ENCODE results near the gene ANO9. TPM values are rescaled to one million over a fixed set of nuclear protein-coding genes. Genes with fewer than 3 reads are reported as not detected.
"Not testable (repeated sequence)": the region's sequence is repeated elsewhere in the genome, so short reads cannot be mapped to it uniquely, and the experiment has no call there.

Gene ANO9
- total RNA-seq, 1 donor, result not detected

DNA sequence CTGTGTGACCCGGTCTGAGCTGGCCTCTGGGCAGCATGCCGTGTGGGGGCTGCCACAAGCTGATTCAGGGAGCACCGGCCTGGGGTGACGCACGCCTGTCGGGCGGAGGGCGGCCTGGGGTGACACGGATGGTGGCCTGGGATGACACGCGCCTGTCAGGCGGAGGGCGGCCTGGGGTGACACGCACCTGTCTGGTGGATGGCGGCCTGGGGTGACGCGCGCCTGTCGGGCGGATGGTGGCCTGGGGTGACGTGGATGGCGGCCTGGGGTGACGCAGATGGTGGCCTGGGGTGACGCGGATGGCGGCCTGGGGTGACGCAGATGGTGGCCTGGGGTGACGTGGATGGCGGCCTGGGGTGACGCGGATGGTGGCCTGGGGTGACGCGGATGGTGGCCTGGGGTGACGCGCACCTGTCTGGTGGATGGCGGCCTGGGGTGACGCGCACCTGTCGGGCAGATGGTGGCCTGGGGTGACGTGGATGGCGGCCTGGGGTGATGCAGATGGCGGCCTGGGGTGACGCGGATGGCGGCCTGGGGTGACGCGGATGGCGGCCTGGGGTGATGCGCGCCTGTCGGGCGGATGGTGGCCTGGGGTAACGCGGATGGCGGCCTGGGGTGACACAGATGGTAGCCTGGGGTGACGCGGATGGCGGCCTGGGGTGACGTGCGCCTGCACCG, 29.8 kb upstream of the ANO9 start:
- DNase-seq (ENCODE audit: insufficient read length, low spot score, missing footprints), result no peak
- no peak overlapping the region for H3K4me3 ChIP-seq (ENCODE audit: insufficient read depth, low read length)
- TF ChIP-seq, protein P1, sequence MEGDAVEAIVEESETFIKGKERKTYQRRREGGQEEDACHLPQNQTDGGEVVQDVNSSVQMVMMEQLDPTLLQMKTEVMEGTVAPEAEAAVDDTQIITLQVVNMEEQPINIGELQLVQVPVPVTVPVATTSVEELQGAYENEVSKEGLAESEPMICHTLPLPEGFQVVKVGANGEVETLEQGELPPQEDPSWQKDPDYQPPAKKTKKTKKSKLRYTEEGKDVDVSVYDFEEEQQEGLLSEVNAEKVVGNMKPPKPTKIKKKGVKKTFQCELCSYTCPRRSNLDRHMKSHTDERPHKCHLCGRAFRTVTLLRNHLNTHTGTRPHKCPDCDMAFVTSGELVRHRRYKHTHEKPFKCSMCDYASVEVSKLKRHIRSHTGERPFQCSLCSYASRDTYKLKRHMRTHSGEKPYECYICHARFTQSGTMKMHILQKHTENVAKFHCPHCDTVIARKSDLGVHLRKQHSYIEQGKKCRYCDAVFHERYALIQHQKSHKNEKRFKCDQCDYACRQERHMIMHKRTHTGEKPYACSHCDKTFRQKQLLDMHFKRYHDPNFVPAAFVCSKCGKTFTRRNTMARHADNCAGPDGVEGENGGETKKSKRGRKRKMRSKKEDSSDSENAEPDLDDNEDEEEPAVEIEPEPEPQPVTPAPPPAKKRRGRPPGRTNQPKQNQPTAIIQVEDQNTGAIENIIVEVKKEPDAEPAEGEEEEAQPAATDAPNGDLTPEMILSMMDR (IDR thresholded peaks at IDR 0.05; ENCODE audit: extremely low read depth, low read depth, low read length), result no peak
- no peaks in the 10 kb centered on the region for H4K20me1 ChIP-seq (ENCODE audit: insufficient read depth, low read length)
- H2AFZ ChIP-seq (ENCODE audit: low read length), result no peak overlapping the region
- no peak overlapping the region for H3K27ac ChIP-seq (ENCODE audit: low read depth, low read length)
- peaks cover 41% of the 10 kb centered on the region for H3K79me2 ChIP-seq (ENCODE audit: insufficient read depth, low read length)
- H3K9me3 ChIP-seq (ENCODE audit: low read depth, low read length), result no peaks in the 10 kb centered on the region
- no peak overlapping the region for H3K4me2 ChIP-seq (ENCODE audit: insufficient read depth, low read length)
- no peaks in the 10 kb centered on the region for H3K36me3 ChIP-seq (ENCODE audit: insufficient read depth, low read length)
- H3K4me1 ChIP-seq (ENCODE audit: insufficient read depth, low read length), result peaks cover 10% of the 10 kb centered on the region
- no peaks in the 10 kb centered on the region for H3K27me3 ChIP-seq (ENCODE audit: insufficient read depth, low read length)

DNA sequence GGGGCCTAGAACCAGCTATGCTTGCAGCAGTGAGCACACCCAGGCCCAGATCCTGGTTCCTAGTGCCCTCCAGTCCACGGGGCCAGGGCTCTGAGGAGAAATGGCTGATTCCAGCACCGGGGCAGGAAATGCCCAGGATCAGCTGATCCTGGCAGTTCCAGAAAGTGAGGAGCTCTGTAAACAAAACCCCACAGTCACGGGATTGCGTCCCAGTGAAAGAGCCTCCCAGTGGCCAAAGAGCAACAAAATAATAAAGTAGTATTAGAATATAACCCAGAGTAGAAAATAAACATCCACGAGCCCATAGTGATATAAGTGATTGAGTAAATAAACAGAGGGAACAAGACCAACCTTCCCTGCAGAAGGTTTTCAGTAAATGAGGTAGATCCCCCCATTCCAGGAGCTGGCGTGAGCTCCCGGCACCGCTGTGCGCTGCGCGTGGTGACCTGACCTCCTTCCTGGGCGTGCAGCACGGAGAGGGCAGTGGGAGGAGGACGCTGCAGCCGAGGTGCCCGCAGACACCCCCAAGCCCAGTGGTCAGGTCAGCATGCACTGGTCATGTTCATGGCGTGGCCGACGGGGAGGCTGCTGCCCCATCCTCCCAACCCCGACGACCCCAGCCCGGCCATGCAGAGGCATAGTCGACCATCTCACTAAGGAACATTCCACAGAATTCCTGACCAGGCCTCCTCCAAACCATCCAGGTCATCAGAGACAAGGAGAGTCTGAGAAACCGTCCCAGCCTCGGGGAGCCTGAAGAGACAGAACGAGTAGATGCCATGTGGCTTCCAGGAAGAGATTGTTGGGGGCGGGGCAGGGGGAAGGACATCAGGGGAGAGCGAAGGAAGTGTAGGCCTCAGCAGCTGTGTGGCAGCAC, 28.1 kb upstream of the ANO9 start:
- H3K79me2 ChIP-seq (ENCODE audit: insufficient read depth, low read length), result peaks cover 28% of the 10 kb centered on the region
- peak; percentile 99 for DNase-seq (ENCODE audit: insufficient read length, low spot score, missing footprints)
- no peaks in the 10 kb centered on the region for H3K27me3 ChIP-seq (ENCODE audit: insufficient read depth, low read length)
- peak overlapping the region; percentile 66 for H3K4me3 ChIP-seq (ENCODE audit: insufficient read depth, low read length)
- TF ChIP-seq, protein P1 (IDR thresholded peaks at IDR 0.05; ENCODE audit: extremely low read depth, low read depth, low read length), result peak; percentile 42
- H3K27ac ChIP-seq (ENCODE audit: low read depth, low read length), result peak overlapping the region; percentile 77
- H3K36me3 ChIP-seq (ENCODE audit: insufficient read depth, low read length), result peaks cover 2% of the 10 kb centered on the region
- H4K20me1 ChIP-seq (ENCODE audit: insufficient read depth, low read length), result no peaks in the 10 kb centered on the region
- H3K9me3 ChIP-seq (ENCODE audit: low read depth, low read length), result no peaks in the 10 kb centered on the region
- peak overlapping the region; percentile 90 for H2AFZ ChIP-seq (ENCODE audit: low read length)
- peaks cover 10% of the 10 kb centered on the region for H3K4me1 ChIP-seq (ENCODE audit: insufficient read depth, low read length)
- H3K4me2 ChIP-seq (ENCODE audit: insufficient read depth, low read length), result peak overlapping the region; percentile 81

DNA sequence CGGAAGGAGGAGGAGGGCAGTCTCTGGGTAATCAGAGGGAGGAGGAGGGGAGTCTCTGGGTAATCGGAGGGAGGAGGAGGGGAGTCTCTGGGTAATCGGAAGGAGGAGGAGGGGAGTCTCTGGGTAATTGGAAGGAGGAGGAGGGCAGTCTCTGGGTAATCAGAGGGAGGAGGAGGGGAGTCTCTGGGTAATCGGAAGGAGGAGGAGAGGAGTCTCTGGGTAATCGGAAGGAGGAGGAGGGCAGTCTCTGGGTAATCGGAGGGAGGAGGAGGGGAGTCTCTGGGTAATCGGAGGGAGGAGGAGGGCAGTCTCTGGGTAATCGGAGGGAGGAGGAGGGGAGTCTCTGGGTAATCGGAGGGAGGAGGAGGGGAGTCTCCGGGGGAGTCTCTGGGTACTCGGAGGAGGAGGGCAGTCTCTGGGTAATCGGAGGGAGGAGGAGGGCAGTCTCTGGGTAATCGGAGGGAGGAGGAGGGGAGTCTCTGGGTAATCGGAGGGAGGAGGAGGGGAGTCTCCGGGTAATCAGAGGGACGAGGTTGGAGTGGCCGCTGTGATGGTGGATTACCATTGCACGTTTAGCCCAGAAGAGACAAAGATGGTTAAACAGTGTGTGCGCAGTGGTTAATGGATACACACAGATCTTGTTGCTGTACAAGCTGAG, 27.3 kb upstream of the ANO9 start:
- not testable (repeated sequence) for H3K27me3 ChIP-seq (ENCODE audit: insufficient read depth, low read length); H3K36me3 ChIP-seq (ENCODE audit: insufficient read depth, low read length); H4K20me1 ChIP-seq (ENCODE audit: insufficient read depth, low read length); DNase-seq (ENCODE audit: insufficient read length, low spot score, missing footprints); H3K9me3 ChIP-seq (ENCODE audit: low read depth, low read length)
- peak overlapping the region; percentile 66 for H3K4me3 ChIP-seq (ENCODE audit: insufficient read depth, low read length)
- H3K4me2 ChIP-seq (ENCODE audit: insufficient read depth, low read length), result peak overlapping the region; percentile 81
- peak overlapping the region; percentile 90 for H2AFZ ChIP-seq (ENCODE audit: low read length)
- peak overlapping the region; percentile 77 for H3K27ac ChIP-seq (ENCODE audit: low read depth, low read length)
- H3K4me1 ChIP-seq (ENCODE audit: insufficient read depth, low read length), result peaks cover 10% of the 10 kb centered on the region
- peaks cover 26% of the 10 kb centered on the region for H3K79me2 ChIP-seq (ENCODE audit: insufficient read depth, low read length)

DNA sequence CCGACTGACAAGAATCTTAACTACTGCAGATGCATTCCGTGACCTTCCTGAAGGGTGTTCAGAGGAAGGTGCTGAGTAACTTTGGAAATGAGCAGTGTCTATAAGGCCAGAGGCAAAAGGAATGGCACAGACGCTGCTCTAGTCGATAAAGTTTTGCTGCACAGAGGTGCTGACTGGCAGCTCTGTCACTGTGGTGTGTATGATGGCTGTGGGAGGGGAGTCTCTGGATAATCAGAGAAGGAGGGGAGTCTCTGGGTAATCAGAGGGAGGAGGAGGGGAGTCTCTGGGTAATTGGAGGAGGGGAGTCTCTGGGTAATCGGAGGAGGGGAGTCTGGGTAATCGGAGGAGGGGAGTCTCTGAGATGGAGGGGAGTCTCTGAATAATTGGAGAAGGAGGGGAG, 26.7 kb upstream of the ANO9 start:
- H3K27me3 ChIP-seq (ENCODE audit: insufficient read depth, low read length), result no peaks in the 10 kb centered on the region
- DNase-seq (ENCODE audit: insufficient read length, low spot score, missing footprints), result peak; percentile 73
- H3K36me3 ChIP-seq (ENCODE audit: insufficient read depth, low read length), result peaks cover 3% of the 10 kb centered on the region
- peaks cover 10% of the 10 kb centered on the region for H3K4me1 ChIP-seq (ENCODE audit: insufficient read depth, low read length)
- no peaks in the 10 kb centered on the region for H3K9me3 ChIP-seq (ENCODE audit: low read depth, low read length)
- peaks cover 26% of the 10 kb centered on the region for H3K79me2 ChIP-seq (ENCODE audit: insufficient read depth, low read length)
- no peaks in the 10 kb centered on the region for H4K20me1 ChIP-seq (ENCODE audit: insufficient read depth, low read length)
- no peak overlapping the region for H3K4me2 ChIP-seq (ENCODE audit: insufficient read depth, low read length)
- TF ChIP-seq, protein P1 (IDR thresholded peaks at IDR 0.05; ENCODE audit: extremely low read depth, low read depth, low read length), result no peak
- H2AFZ ChIP-seq (ENCODE audit: low read length), result no peak overlapping the region
- H3K27ac ChIP-seq (ENCODE audit: low read depth, low read length), result no peak overlapping the region
- no peak overlapping the region for H3K4me3 ChIP-seq (ENCODE audit: insufficient read depth, low read length)

All from osteoblast (primary cell).